Brain microvascular endothelial cell (primary cell): ENCODE results near the gene IGF1R.

ENCODE experiments used
- DNase-seq: peaks from one replicate; pipeline ENCODE4 v3.0.0-alpha.2; 2020
- H3K27ac ChIP-seq: fragments of 250-450 bp; sonication (Bioruptor Pico); 2 replicates; pipeline ENCODE4 v1.5.1; 2020; ENCODE audit warnings: mild to moderate bottlenecking, moderate library complexity
- H3K27me3 ChIP-seq: fragments of 250-450 bp; sonication (Bioruptor Pico); replicated peaks from 2 replicates; pipeline ENCODE4 v1.5.1; 2020; ENCODE audit warnings: mild to moderate bottlenecking
- H3K36me3 ChIP-seq: fragments of 250-450 bp; sonication (Bioruptor Pico); replicated peaks from 2 replicates; pipeline ENCODE4 v1.5.1; 2020; ENCODE audit warnings: mild to moderate bottlenecking
- H3K4me3 ChIP-seq: 2 replicates; pipeline ENCODE4 v1.5.1; 2011; ENCODE audit warnings: low read depth, mild to moderate bottlenecking, control low read depth, low read length, moderate library complexity
- in situ Hi-C: cut with HindIII; loops from 2 replicates; pipeline ENCODE4 v1.10.0; 2017; ENCODE audit warnings: low sequenced_read_pairs, low pct_ligation_motif_present
- TF ChIP-seq, protein P1 (sequence below): IDR thresholded peaks from 2 replicates; pipeline ENCODE4 v1.5.1; 2011; ENCODE audit warnings: low read depth, mild to moderate bottlenecking, moderate library complexity, low read length, control low read depth, inconsistent platforms; ENCODE audit errors: missing control alignments

IGF1R gene

DNA sequence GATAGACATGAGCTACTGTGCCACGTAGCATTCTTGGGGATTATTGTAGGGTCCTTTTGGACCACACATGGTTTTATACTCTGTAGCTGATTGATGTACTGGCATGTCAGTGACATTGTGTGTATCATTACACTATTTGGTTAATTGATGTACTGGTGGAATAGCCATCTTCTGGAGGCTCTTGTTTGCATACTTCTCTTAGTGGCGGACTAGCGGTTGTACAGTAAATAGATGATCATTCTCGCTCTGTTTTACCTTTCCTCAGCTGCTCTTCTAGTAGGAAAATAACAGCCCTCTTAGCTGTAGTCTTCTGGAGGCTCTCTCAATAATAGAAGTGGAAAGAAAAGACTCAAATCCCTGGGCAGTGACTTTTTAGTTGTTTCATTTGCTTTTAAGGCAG is 24.8 kb downstream of the IGF1R start:
- H3K27ac ChIP-seq, result no peak overlapping the region
- H3K4me3 ChIP-seq, result no peak overlapping the region
- H3K36me3 ChIP-seq, result no peaks in the 10 kb centered on the region
- DNase-seq, result no peak
- TF ChIP-seq, protein P1, sequence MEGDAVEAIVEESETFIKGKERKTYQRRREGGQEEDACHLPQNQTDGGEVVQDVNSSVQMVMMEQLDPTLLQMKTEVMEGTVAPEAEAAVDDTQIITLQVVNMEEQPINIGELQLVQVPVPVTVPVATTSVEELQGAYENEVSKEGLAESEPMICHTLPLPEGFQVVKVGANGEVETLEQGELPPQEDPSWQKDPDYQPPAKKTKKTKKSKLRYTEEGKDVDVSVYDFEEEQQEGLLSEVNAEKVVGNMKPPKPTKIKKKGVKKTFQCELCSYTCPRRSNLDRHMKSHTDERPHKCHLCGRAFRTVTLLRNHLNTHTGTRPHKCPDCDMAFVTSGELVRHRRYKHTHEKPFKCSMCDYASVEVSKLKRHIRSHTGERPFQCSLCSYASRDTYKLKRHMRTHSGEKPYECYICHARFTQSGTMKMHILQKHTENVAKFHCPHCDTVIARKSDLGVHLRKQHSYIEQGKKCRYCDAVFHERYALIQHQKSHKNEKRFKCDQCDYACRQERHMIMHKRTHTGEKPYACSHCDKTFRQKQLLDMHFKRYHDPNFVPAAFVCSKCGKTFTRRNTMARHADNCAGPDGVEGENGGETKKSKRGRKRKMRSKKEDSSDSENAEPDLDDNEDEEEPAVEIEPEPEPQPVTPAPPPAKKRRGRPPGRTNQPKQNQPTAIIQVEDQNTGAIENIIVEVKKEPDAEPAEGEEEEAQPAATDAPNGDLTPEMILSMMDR, result no peak
- H3K27me3 ChIP-seq, result no peaks in the 10 kb centered on the region
- in situ Hi-C loops, result no loop called here

DNA sequence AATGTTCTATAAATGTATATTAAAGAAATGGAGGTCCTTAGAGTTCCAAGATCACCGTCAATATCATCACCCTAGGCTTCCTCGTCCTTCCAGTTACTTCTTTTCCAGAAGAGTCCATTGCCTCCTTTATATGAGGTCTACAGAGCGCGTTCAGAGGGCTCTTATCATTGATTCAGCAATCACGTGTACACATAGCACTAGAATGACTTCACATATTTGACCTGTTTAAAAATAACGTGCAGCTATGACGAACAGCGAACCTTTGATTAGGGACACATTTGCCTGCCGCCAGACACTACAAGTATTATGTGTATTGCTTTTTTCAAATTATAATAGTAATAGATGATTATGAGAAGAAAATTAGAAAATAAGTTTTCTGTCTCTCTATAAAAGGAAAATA is 26.0 kb downstream of the IGF1R start:
- peak; percentile 58 for DNase-seq
- in situ Hi-C loops, result no loop called here
- Histone ChIP-seq H3K27me3 (no peaks in the 10 kb centered on the region), H3K4me3 (no peak overlapping the region), H3K36me3 (no peaks in the 10 kb centered on the region), H3K27ac (no peak overlapping the region)
- TF ChIP-seq, protein P1, result no peak

DNA sequence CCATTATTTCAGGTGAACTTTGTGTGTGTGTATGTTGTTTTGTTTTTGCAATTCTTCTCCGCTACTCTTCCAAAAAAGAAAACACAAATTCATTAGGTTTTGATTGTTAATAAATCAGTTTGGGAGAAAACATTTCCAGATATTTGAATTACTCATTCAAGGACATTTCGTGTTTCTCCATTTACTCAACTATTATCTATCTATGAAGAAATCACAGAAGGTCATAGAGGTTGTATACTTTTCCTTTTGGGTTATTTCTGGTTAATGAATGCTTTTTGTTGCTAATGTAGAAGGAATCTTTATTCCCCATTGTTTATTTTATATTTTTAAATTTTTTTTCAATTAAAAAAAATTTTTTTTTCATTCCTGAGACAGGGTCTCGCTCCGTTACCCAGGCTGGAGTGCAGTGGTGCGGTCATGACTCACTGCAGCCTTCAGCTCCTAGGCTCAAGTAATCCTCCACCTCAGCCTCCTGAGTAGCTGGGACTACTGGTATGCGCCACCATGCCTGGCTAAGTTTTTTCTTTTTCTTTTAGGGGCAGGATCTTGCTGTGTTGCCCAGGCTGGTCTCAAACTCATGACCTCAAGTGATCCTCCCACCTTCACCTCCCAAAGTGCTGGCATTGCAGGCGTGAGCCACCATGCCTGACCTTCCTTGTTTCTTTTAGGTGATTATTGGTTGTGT is 28.4 kb downstream of the IGF1R start:
- TF ChIP-seq, protein P1, result no peak
- in situ Hi-C loops, result no loop called here
- Histone ChIP-seq H3K36me3 (no peaks in the 10 kb centered on the region), H3K27ac (no peak overlapping the region), H3K4me3 (no peak overlapping the region), H3K27me3 (no peaks in the 10 kb centered on the region)
- DNase-seq, result no peak

DNA sequence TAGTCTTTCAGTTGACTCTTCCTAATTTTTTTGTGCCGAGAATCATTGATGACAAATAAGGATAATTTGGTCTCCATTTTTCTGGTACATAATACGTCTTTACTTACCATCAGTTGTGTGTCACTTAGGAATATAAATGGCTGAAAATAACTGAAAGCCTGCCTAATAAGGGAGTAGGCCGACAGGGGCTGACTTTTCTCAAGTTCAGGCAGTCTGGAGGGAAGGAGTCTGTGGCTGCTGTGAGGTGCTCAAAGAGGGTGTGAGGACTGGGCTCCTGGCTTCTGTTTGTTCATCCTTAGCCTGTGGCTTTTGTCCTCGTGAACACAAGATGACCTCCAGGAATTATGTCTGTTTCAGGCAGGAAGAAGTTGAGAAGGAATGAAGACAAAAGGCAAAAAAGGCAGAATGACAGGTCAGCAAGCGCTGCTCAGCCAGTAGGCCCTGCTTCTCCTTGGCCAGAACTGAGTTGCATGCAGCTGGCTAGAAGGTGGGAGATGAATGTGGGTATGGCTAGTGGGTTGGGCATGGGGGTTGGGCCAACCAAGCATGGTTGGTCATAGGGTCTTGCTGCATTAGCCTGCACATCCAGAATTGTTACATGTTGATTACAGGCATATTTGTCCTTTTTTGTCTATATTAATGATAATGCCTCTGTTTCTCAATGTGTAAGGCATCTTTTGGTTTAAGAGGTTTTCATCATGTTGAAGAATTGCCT is 29.2 kb downstream of the IGF1R start:
- H3K27me3 ChIP-seq, result no peaks in the 10 kb centered on the region
- no peaks in the 10 kb centered on the region for H3K36me3 ChIP-seq
- H3K4me3 ChIP-seq, result no peak overlapping the region
- H3K27ac ChIP-seq, result no peak overlapping the region
- TF ChIP-seq, protein P1, result no peak
- in situ Hi-C loops, result no loop called here
- DNase-seq, result no peak

DNA sequence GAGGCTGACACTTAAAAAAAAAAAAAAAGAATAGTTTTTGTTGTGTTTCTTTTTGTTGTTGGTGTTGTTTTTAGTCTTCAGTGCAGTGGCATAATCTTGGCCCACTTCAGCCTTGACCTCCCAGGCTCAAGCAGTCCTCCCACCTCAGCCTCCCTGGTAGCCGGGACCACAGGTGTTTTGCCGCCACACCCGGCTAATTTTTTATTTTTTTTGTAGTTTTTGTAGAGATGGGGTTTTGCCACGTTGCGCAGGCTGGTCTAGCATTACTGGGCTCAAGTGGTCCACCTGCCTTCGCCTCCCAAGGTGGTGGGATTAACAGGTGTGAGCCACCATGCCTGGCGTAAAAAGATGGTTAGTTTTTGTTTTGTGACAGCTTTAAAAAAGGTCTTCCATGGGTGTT is 30.1 kb downstream of the IGF1R start:
- H3K4me3 ChIP-seq, result no peak overlapping the region
- H3K27me3 ChIP-seq, result no peaks in the 10 kb centered on the region
- no peaks in the 10 kb centered on the region for H3K36me3 ChIP-seq
- no peak for DNase-seq
- TF ChIP-seq, protein P1, result no peak
- in situ Hi-C loops, result no loop called here
- no peak overlapping the region for H3K27ac ChIP-seq
